ENCODE results near the gene CDKAL1.

DNA sequence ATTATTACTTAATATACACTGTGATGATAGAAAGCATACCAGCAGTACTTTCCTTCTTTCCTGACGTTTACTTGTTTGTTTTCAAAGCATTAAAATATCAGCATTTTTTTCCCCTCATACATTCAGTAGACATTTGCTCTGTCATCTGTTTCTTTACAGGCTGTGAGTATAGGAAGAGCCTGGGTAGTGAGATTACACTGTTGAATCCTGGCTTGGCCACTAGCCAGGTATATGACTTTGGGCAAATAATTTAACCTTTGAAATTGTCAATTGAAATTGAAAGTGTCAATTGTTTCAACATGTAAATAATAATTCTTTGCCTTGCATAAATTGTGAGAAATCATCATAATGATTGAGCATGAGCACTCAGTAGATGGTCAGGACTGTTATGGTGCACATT is 336.2 kb downstream of the CDKAL1 start:
- TF ChIP-seq HNRNPL (IDR thresholded peaks at IDR 0.05; ENCODE audit: low read depth, low read length), result no peak
- TF ChIP-seq NR2F6 (CRISPR knock-in tag; IDR thresholded peaks at IDR 0.05), result no peak
- TF ChIP-seq ZKSCAN3 (CRISPR knock-in tag; IDR thresholded peaks at IDR 0.05), result no peak
- TF ChIP-seq MEF2D (tag; conservative IDR thresholded peaks at IDR 0.05; ENCODE audit: low read depth), result no peak
- no peak for TF ChIP-seq SIRT6 (IDR thresholded peaks at IDR 0.05; ENCODE audit: low read depth, low read length)
- no peak for TF ChIP-seq TRIM28 (IDR thresholded peaks at IDR 0.05)
- no peak for TF ChIP-seq ZFPM2 (CRISPR knock-in tag; IDR thresholded peaks at IDR 0.05)
- TF ChIP-seq NRF1 (conservative IDR thresholded peaks at IDR 0.05 in 1 of 2, IDR thresholded peaks at IDR 0.05 in 1 of 2), result no peak
- TF ChIP-seq MAFK (IDR thresholded peaks at IDR 0.05; ENCODE audit: low read length), result no peak
- TF ChIP-seq, protein P1, sequence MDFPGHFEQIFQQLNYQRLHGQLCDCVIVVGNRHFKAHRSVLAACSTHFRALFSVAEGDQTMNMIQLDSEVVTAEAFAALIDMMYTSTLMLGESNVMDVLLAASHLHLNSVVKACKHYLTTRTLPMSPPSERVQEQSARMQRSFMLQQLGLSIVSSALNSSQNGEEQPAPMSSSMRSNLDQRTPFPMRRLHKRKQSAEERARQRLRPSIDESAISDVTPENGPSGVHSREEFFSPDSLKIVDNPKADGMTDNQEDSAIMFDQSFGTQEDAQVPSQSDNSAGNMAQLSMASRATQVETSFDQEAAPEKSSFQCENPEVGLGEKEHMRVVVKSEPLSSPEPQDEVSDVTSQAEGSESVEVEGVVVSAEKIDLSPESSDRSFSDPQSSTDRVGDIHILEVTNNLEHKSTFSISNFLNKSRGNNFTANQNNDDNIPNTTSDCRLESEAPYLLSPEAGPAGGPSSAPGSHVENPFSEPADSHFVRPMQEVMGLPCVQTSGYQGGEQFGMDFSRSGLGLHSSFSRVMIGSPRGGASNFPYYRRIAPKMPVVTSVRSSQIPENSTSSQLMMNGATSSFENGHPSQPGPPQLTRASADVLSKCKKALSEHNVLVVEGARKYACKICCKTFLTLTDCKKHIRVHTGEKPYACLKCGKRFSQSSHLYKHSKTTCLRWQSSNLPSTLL (IDR thresholded peaks at IDR 0.05), result no peak
- TF ChIP-seq, protein P2, sequence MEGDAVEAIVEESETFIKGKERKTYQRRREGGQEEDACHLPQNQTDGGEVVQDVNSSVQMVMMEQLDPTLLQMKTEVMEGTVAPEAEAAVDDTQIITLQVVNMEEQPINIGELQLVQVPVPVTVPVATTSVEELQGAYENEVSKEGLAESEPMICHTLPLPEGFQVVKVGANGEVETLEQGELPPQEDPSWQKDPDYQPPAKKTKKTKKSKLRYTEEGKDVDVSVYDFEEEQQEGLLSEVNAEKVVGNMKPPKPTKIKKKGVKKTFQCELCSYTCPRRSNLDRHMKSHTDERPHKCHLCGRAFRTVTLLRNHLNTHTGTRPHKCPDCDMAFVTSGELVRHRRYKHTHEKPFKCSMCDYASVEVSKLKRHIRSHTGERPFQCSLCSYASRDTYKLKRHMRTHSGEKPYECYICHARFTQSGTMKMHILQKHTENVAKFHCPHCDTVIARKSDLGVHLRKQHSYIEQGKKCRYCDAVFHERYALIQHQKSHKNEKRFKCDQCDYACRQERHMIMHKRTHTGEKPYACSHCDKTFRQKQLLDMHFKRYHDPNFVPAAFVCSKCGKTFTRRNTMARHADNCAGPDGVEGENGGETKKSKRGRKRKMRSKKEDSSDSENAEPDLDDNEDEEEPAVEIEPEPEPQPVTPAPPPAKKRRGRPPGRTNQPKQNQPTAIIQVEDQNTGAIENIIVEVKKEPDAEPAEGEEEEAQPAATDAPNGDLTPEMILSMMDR (IDR thresholded peaks at IDR 0.05 in 2 of 3, conservative IDR thresholded peaks at IDR 0.05 in 1 of 3; ENCODE audit: insufficient read depth in 2 of 3, low read depth in 1 of 3, low read length in 3 of 3), result no peak

All from K562 (cell line).